Prostate gland (tissue), 2 donors: Measurements from ENCODE around the gene AGAP2. TPM values are rescaled to one million over a fixed set of nuclear protein-coding genes. Genes with fewer than 3 reads are reported as not detected.

Experiments
- DNase-seq: peaks from one replicate; pipeline ENCODE4 v3.0.0-alpha.2; 2019; ENCODE audit warnings: low spot score
- H3K27ac ChIP-seq, 2 donors: fragments of 200-600 bp; sonication (generic); 2 replicates each; pipeline ENCODE4 v1.5.1; 2017 to 2019
- H3K27me3 ChIP-seq: fragments of 200-600 bp; sonication (generic); replicated peaks from 2 replicates; pipeline ENCODE4 v1.5.1; 2019; ENCODE audit not compliant: insufficient read depth
- H3K36me3 ChIP-seq, 2 donors: fragments of 200-600 bp; sonication (generic); 1 replicate in 1 of 2; 2 replicates in 1 of 2; pipeline versions ENCODE4 v1.5.1 to v1.8.1; 2017 to 2019
- H3K4me1 ChIP-seq: fragments of 200-600 bp; sonication (generic); replicated peaks from 2 replicates; pipeline ENCODE4 v1.5.1; 2019
- H3K4me3 ChIP-seq, 2 donors: fragments of 200-600 bp; sonication (generic); 2 replicates each; pipeline ENCODE4 v1.5.1; 2017 to 2019
- H3K9me3 ChIP-seq: fragments of 200-600 bp; sonication (generic); 2 replicates; pipeline ENCODE4 v1.5.1; 2017
- POLR2A ChIP-seq: fragments of 450-650 bp; IDR thresholded peaks from one replicate; pipeline ENCODE4 v1.6.1; 2016; ENCODE audit warnings: antibody characterized with exemption, mild to moderate bottlenecking
- POLR2AphosphoS5 ChIP-seq: sonication (generic); formaldehyde crosslinking; IDR thresholded peaks from one replicate; pipeline ENCODE4 v1.6.1; 2017; ENCODE audit warnings: antibody characterized with exemption
- WGBS: methylation state at CpG from one replicate; pipeline ENCODE4 v1.1.5; 2018; 5-methylcytosine and 5-hydroxymethylcytosine counted together
- intact Hi-C: fragments of 100-400 bp; cut with DNase I; formaldehyde crosslinking; loops from one replicate; pipeline ENCODE4 v1.14.2; 2022
- total RNA-seq, 2 donors: library from RNA; depleted of rRNA; stranded (reverse); fragments of >200 nt; gene quantifications; one replicate each; pipeline ENCODE4 v1.1.0, GENCODE V29; 2016
- TF ChIP-seq, protein P1 (sequence below), 4 experiments: fragments of 200-600 bp in 2 of 4; fragments of 450-650 bp in 2 of 4; sonication (generic) in 2 of 4; IDR thresholded peaks; 1 replicate in 3 of 4; 2 replicates in 1 of 4; pipeline ENCODE4 v1.5.1; 2016 to 2019; ENCODE audit warnings: antibody characterized with exemption in 4 of 4, mild to moderate bottlenecking in 2 of 4, moderate library complexity in 2 of 4

AGAP2 gene
- total RNA-seq, 2 donors from 2014 or later = 0.82 to 4.2 TPM

GRCh38 chr12:57751432-57751787 lies 12.9 kb upstream of the AGAP2 start:
- intact Hi-C loops = no loop called here
- no peaks in the 10 kb centered on the region for H3K9me3 ChIP-seq
- peaks cover 0 to 4% of the 10 kb centered on the region in 2 donors for H3K36me3 ChIP-seq
- DNase-seq = no peak
- H3K27me3 ChIP-seq = no peaks in the 10 kb centered on the region
- WGBS = 11% methylated on average over 8 of the region's 8 CpGs
- H3K4me1 ChIP-seq = peaks cover 3% of the 10 kb centered on the region
- no peak for TF ChIP-seq POLR2A
- TF ChIP-seq, protein P1, sequence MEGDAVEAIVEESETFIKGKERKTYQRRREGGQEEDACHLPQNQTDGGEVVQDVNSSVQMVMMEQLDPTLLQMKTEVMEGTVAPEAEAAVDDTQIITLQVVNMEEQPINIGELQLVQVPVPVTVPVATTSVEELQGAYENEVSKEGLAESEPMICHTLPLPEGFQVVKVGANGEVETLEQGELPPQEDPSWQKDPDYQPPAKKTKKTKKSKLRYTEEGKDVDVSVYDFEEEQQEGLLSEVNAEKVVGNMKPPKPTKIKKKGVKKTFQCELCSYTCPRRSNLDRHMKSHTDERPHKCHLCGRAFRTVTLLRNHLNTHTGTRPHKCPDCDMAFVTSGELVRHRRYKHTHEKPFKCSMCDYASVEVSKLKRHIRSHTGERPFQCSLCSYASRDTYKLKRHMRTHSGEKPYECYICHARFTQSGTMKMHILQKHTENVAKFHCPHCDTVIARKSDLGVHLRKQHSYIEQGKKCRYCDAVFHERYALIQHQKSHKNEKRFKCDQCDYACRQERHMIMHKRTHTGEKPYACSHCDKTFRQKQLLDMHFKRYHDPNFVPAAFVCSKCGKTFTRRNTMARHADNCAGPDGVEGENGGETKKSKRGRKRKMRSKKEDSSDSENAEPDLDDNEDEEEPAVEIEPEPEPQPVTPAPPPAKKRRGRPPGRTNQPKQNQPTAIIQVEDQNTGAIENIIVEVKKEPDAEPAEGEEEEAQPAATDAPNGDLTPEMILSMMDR (IDR thresholded peaks at IDR 0.05) = no peak
- no peak for TF ChIP-seq POLR2AphosphoS5
- H3K4me3 ChIP-seq = peak overlapping the region; percentile 66 to 70
- peak overlapping the region; percentile 81 to 86 for H3K27ac ChIP-seq

DNA sequence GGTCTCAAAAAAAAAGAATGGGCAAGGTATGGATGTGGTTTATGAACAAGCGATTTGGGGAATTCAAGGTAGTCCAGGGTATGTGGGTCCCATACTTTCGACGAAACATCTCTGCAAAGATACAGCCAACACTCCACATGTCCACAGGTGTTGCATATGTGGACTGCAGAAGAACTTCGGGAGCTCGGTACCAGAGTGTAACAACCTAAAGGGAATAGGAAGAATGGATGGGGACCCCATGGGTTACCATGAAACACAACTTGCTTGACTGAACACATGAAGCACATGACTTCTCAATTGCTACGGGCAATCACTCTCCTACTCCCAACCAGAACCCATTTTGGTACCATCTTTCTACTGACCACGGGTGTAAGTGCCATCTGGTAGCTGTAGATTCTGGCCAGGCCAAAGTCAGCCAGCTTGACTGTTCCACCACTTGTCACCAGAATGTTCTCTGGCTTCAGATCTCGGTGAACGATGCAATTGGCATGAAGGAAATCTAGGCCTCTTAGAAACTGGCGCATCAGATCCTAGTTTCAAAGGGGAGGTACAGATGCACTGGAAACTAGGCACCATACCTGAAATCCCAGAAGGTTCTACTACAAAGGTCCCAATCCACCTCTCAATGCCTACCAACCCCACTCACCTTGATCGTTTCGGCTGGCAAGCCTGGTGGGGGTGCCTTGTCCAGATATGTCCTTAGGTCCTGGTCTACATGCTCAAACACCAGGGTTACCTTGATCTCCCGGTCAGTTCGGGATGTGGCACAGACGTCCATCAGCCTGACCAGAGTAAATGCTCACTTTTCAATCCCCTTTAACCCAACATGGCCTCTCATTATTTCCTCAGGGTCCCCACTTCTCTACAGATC lies 12.3 kb upstream of the AGAP2 start:
- Histone ChIP-seq H3K27me3 (no peaks in the 10 kb centered on the region), H3K36me3 (peaks cover 0 to 4% of the 10 kb centered on the region in 2 donors), H3K4me1 (no peaks in the 10 kb centered on the region), H3K9me3 (no peaks in the 10 kb centered on the region), H3K27ac (peak overlapping the region; percentile 81 to 86), H3K4me3 (peak overlapping the region; percentile 66 to 70)
- WGBS = 85% methylated on average over 15 of the region's 15 CpGs
- no peak for DNase-seq
- intact Hi-C loops = no loop called here
- TF ChIP-seq, protein P1 (IDR thresholded peaks at IDR 0.05) = no peak
- no peak for TF ChIP-seq POLR2AphosphoS5
- TF ChIP-seq POLR2A = no peak

DNA sequence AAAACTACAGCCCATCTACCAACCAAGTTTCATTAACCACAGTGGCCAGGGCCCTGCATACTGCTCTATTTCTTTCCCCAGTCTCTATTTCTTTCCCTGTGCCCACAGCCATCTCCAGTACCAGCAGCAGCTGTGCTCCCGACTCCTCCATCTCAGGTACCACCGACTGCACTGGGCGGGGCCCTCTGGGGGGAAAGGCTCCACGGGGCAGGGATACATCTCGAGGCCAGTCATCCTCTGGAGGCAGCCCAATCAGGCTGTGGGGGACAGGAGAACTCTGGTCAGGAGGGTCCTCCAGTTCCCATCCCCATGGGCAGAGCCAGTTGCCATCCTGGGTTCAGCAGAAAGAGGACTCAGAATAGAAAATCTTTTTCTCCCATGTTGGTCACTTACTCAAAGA lies 10.5 kb upstream of the AGAP2 start:
- Histone ChIP-seq H3K36me3 (peaks cover 0 to 4% of the 10 kb centered on the region in 2 donors), H3K4me1 (no peaks in the 10 kb centered on the region), H3K27ac (no peak overlapping the region), H3K4me3 (no peak overlapping the region), H3K27me3 (no peaks in the 10 kb centered on the region), H3K9me3 (no peaks in the 10 kb centered on the region)
- 96% methylated on average over 5 of the region's 5 CpGs for WGBS
- intact Hi-C loops = no loop called here
- TF ChIP-seq, protein P1 (IDR thresholded peaks at IDR 0.05) = no peak
- no peak for TF ChIP-seq POLR2AphosphoS5
- no peak for TF ChIP-seq POLR2A
- DNase-seq = no peak

GRCh38 chr12:57746025-57746424 lies 7.5 kb upstream of the AGAP2 start:
- 82% methylated on average over 3 of the region's 3 CpGs for WGBS
- no peaks in the 10 kb centered on the region for H3K9me3 ChIP-seq
- DNase-seq = no peak
- no peak for TF ChIP-seq POLR2AphosphoS5
- TF ChIP-seq, protein P1 (IDR thresholded peaks at IDR 0.05) = no peak
- TF ChIP-seq POLR2A = no peak
- no peak overlapping the region for H3K4me3 ChIP-seq
- H3K27me3 ChIP-seq = peaks cover 1% of the 10 kb centered on the region
- intact Hi-C loops = no loop called here
- no peak overlapping the region for H3K27ac ChIP-seq
- no peaks in the 10 kb centered on the region for H3K4me1 ChIP-seq
- peaks cover 0 to 4% of the 10 kb centered on the region in 2 donors for H3K36me3 ChIP-seq

DNA sequence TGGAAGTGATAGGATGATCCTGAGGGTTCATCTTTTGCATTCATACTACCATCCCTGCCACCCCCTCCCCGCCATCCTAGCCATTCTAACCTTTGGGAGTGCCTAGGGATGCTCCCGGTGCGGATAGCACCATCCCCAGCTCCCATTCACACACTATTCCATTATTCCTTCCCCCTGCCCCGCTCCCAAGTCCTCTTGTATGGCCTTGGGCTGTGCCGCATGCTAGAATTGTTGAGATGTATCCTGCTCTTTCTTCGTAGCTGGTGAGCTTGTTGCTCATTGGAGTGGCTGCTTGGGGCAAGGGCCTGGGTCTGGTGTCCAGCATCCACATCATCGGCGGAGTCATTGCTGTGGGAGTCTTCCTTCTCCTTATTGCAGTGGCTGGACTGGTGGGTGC lies 6.9 kb upstream of the AGAP2 start:
- Histone ChIP-seq H3K36me3 (peaks cover 0 to 4% of the 10 kb centered on the region in 2 donors), H3K27me3 (peaks cover 2% of the 10 kb centered on the region), H3K27ac (peak overlapping the region; percentile 94 to 95), H3K4me3 (peak overlapping the region; percentile 68 to 75), H3K4me1 (no peaks in the 10 kb centered on the region), H3K9me3 (no peaks in the 10 kb centered on the region)
- TF ChIP-seq POLR2A = no peak
- TF ChIP-seq POLR2AphosphoS5 = no peak
- TF ChIP-seq, protein P1 (IDR thresholded peaks at IDR 0.05) = no peak
- no peak for DNase-seq
- WGBS = 41% methylated on average over 8 of the region's 8 CpGs
- intact Hi-C loops = no loop called here
